GM20431 (cell line): ENCODE data around the gene DNAJC7.

Experiments used
- in situ Hi-C: fragments of 300-500 bp; cut with MseI, MboI; formaldehyde crosslinking; loops from one replicate; pipeline ENCODE4 v1.15.0; 2020; ENCODE audit warnings: low sequenced_read_pairs; ENCODE audit not compliant: unreplicated experiment

DNAJC7 gene

GRCh38 chr17:41982026-41982760 lies 35.0 kb downstream of the DNAJC7 start:
- in situ Hi-C loops, result no loop called here

- in situ Hi-C loops, result no loop called here
Measured at GRCh38 chr17:41977991-41978390, 39.2 kb downstream of the DNAJC7 start.

- in situ Hi-C loops, result no loop called here
Measured at GRCh38 chr17:41976142-41976768, 41.0 kb downstream of the DNAJC7 start.

GRCh38 chr17:41975099-41976083 lies 41.8 kb downstream of the DNAJC7 start:
- in situ Hi-C loops, result no loop called here

- in situ Hi-C loops, result no loop called here
Measured at GRCh38 chr17:41974658-41975057, 42.6 kb downstream of the DNAJC7 start.

GRCh38 chr17:41974031-41974430 lies 43.2 kb downstream of the DNAJC7 start:
- in situ Hi-C loops, result no loop called here

GRCh38 chr17:41973408-41973811 lies 43.8 kb downstream of the DNAJC7 start:
- in situ Hi-C loops, result no loop called here

GRCh38 chr17:41972571-41973407 lies 44.5 kb downstream of the DNAJC7 start:
- in situ Hi-C loops, result no loop called here

- in situ Hi-C loops, result no loop called here
Measured at GRCh38 chr17:41971721-41972523, 45.3 kb downstream of the DNAJC7 start.

- in situ Hi-C loops, result no loop called here
Measured at GRCh38 chr17:41970901-41971331, 46.3 kb downstream of the DNAJC7 start.

- in situ Hi-C loops, result loop anchor here (10.0 kb wide), 1 partner anchor 146 kb away; the partner anchor contains the start of gene DHX58
Measured at GRCh38 chr17:41968676-41969075, 48.6 kb downstream of the DNAJC7 start.

- in situ Hi-C loops, result loop anchor here (10.0 kb wide), 1 partner anchor 147 kb away; the partner anchor contains the start of gene DHX58
Measured at GRCh38 chr17:41967921-41968578, 49.2 kb downstream of the DNAJC7 start.

GRCh38 chr17:41967141-41967920 lies 49.9 kb downstream of the DNAJC7 start:
- in situ Hi-C loops, result loop anchor here (10.0 kb wide), 1 partner anchor 147 kb away; the partner anchor contains the start of gene DHX58

- in situ Hi-C loops, result loop anchor here (10.0 kb wide), 1 partner anchor 148 kb away; the partner anchor contains the start of gene DHX58
Measured at GRCh38 chr17:41966463-41967140, 50.6 kb downstream of the DNAJC7 start, which contains the start of gene CNP. Gene CNP, plus strand, starts transcription at chr17:41966795. Its CDS starts 90 bp downstream, at chr17:41966885.

- in situ Hi-C loops, result loop anchor here (10.0 kb wide), 1 partner anchor 149 kb away; the partner anchor contains the start of gene DHX58
Measured at GRCh38 chr17:41965694-41966462, 51.4 kb downstream of the DNAJC7 start.
